Smooth muscle cell (in vitro differentiated cells): ENCODE measurements around the gene PGM1. TPM values are rescaled to one million over a fixed set of nuclear protein-coding genes. Genes with fewer than 3 reads are reported as not detected.

Experiments
- DNase-seq: peaks from one replicate; lab custom pipeline; 2025; ENCODE audit not compliant: unreplicated experiment; lab: John Stamatoyannopoulos, UW
- H2AFZ ChIP-seq: fragments of 200-600 bp; sonication (generic); 2 replicates; pipeline ENCODE4 v1.6.0; 2016; ENCODE audit warnings: antibody characterized with exemption, low read depth, mild to moderate bottlenecking
- H3F3A ChIP-seq: fragments of 200-600 bp; sonication (generic); 2 replicates; pipeline ENCODE4 v1.6.0; 2017; ENCODE audit warnings: antibody characterized with exemption, low read depth
- H3K27ac ChIP-seq: fragments of 200-600 bp; sonication (generic); 2 replicates; pipeline ENCODE4 v1.5.1; 2016; ENCODE audit warnings: low read depth, mild to moderate bottlenecking
- H3K27me3 ChIP-seq: fragments of 200-600 bp; sonication (generic); 2 replicates; pipeline ENCODE4 v1.6.1; 2016; ENCODE audit warnings: low read depth, mild to moderate bottlenecking
- H3K36me3 ChIP-seq: fragments of 200-600 bp; sonication (generic); 2 replicates; pipeline ENCODE4 v1.5.1; 2016; ENCODE audit warnings: low read depth
- H3K4me1 ChIP-seq: fragments of 200-600 bp; sonication (generic); 2 replicates; pipeline ENCODE4 v1.5.1; 2016; ENCODE audit warnings: low read depth
- H3K4me2 ChIP-seq: fragments of 200-600 bp; sonication (generic); 2 replicates; pipeline ENCODE4 v1.6.0; 2016; ENCODE audit warnings: mild to moderate bottlenecking
- H3K4me3 ChIP-seq: fragments of 200-600 bp; sonication (generic); 2 replicates; pipeline ENCODE4 v1.5.1; 2016; ENCODE audit warnings: mild to moderate bottlenecking
- H3K79me2 ChIP-seq: fragments of 200-600 bp; sonication (generic); 2 replicates; pipeline ENCODE4 v1.6.0; 2016; ENCODE audit warnings: low read depth, mild to moderate bottlenecking
- H3K9ac ChIP-seq: fragments of 200-600 bp; sonication (generic); 2 replicates; pipeline ENCODE4 v1.6.0; 2016; ENCODE audit warnings: low read depth
- H3K9me3 ChIP-seq: fragments of 200-600 bp; sonication (generic); replicated peaks from 2 replicates; pipeline ENCODE4 v1.5.1; 2016; ENCODE audit warnings: low read depth
- H4K20me1 ChIP-seq: fragments of 200-600 bp; sonication (generic); 2 replicates; pipeline ENCODE4 v1.6.0; 2016; ENCODE audit warnings: low read depth
- WGBS: methylation state at CpG from one replicate; pipeline ENCODE4 v1.1.7; 2016; ENCODE audit warnings: low lambda C conversion rate; 5-methylcytosine and 5-hydroxymethylcytosine counted together
- polyA plus RNA-seq: library from polyadenylated mRNA; unstranded; fragments of >200 nt; fragmentation: Nextera tagmentation; extraction: Ambion mirVana; gene quantifications from 2 replicates; pipeline ENCODE4 v1.2.1, GENCODE V29; 2016
- total RNA-seq: library from RNA; depleted of rRNA; stranded (reverse); fragments of >200 nt; gene quantifications from 2 replicates; pipeline ENCODE4 v1.2.3, GENCODE V29; 2014
- TF ChIP-seq, protein P1 (sequence below): fragments of 200-600 bp; sonication (generic); IDR thresholded peaks from 2 replicates; pipeline ENCODE4 v1.5.1; 2017; ENCODE audit warnings: borderline replicate concordance, mild to moderate bottlenecking, antibody characterized with exemption; ENCODE audit not compliant: insufficient read depth, poor library complexity, severe bottlenecking

Gene PGM1
- total and polyA plus RNA-seq, 2 experiments from 2014 or later = 72.7 to 87.6 TPM

DNA sequence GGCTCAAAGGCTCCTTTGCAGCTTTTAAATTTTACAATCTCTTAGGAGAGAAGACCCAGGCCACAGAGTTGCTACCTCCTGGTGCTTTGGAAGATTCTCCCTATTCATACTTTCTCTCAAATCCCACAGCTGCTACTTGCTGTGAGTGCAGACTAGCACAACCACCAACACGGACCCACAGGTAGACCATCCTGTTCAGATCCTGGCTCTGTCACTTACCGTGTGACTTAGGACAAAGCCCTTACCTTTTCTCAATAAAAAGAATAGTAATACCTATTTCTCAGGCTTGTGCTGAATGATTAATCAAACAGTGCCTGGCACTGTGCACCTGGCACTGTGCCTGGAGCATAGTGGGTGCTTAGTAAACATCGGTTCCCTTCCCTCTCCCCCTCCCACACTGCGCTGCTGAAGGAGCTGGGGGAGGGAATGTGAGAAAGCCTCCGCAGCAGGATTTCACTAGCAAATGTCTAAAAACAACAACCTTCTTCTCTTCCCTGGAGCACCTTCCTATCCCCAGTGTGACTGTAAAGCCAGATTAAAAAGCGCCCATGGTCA is 81.7 kb downstream of the PGM1 start:
- DNase-seq = no peak
- H3K4me2 ChIP-seq = no peak overlapping the region
- H3K27me3 ChIP-seq = no peaks in the 10 kb centered on the region
- H2AFZ ChIP-seq = no peak overlapping the region
- WGBS = 80% methylated on average over 6 of the region's 6 CpGs
- H3K4me1 ChIP-seq = no peaks in the 10 kb centered on the region
- TF ChIP-seq, protein P1, sequence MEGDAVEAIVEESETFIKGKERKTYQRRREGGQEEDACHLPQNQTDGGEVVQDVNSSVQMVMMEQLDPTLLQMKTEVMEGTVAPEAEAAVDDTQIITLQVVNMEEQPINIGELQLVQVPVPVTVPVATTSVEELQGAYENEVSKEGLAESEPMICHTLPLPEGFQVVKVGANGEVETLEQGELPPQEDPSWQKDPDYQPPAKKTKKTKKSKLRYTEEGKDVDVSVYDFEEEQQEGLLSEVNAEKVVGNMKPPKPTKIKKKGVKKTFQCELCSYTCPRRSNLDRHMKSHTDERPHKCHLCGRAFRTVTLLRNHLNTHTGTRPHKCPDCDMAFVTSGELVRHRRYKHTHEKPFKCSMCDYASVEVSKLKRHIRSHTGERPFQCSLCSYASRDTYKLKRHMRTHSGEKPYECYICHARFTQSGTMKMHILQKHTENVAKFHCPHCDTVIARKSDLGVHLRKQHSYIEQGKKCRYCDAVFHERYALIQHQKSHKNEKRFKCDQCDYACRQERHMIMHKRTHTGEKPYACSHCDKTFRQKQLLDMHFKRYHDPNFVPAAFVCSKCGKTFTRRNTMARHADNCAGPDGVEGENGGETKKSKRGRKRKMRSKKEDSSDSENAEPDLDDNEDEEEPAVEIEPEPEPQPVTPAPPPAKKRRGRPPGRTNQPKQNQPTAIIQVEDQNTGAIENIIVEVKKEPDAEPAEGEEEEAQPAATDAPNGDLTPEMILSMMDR = no peak
- H3K4me3 ChIP-seq = no peak overlapping the region
- no peak overlapping the region for H3K27ac ChIP-seq
- no peaks in the 10 kb centered on the region for H3K9me3 ChIP-seq
- no peaks in the 10 kb centered on the region for H3F3A ChIP-seq
- no peaks in the 10 kb centered on the region for H4K20me1 ChIP-seq
- no peaks in the 10 kb centered on the region for H3K79me2 ChIP-seq
- H3K36me3 ChIP-seq = no peaks in the 10 kb centered on the region
- H3K9ac ChIP-seq = no peak overlapping the region

DNA sequence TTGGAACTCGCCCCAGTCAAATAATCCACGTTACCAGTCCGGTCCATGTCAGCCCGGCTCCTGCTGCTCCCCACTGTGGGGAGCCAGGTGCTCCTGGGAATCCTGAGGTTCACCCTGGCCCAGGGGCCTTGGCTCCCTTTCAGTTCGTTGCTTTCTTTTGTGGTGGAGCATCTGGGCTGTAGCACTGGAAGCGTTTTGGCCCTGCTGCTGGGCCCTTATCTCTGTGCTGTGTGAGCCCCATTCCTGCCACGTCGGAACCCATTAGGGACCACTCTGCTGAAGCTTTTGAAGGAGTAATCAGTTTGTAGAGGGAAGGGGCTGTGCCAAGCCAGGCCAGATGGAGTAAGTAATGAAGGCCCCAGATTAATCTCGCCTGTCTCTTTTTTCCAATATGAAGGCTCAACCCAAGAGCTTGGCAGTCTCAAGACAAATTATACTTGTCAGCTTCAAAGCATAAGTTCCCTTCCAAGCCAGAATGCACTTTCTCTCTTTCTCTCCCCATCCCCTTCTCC is 82.3 kb downstream of the PGM1 start:
- TF ChIP-seq, protein P1 = no peak
- WGBS = 75% methylated on average over 9 of the region's 9 CpGs
- Histone ChIP-seq H3K27me3 (no peaks in the 10 kb centered on the region), H3K4me2 (no peak overlapping the region), H3K27ac (no peak overlapping the region), H3F3A (no peaks in the 10 kb centered on the region), H3K4me3 (no peak overlapping the region), H3K9ac (no peak overlapping the region), H3K36me3 (no peaks in the 10 kb centered on the region), H2AFZ (no peak overlapping the region), H3K4me1 (no peaks in the 10 kb centered on the region), H4K20me1 (no peaks in the 10 kb centered on the region), H3K9me3 (no peaks in the 10 kb centered on the region), H3K79me2 (no peaks in the 10 kb centered on the region)
- no peak for DNase-seq

DNA sequence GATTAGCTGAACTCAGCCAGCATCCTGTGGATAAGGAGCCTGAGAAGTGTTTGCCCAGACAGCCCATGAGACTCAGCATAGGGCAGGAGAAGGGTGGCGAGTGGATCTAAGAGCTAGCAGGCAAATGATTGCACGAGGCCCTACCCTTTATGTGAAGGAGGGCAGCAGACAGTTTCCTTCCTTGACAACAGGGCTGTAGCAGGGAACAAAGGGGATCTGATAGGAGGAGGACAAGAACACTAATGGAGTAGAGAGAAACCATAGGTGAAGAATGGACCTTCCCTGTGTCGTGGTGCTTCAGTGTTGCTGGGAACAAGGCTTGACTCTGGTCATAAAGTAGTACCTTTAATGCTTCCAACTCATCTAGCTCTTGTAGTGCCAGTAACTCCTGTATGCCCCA is 84.3 kb downstream of the PGM1 start:
- WGBS = 97% methylated on average over 3 of the region's 3 CpGs
- Histone ChIP-seq H3F3A (no peaks in the 10 kb centered on the region), H3K27ac (no peak overlapping the region), H4K20me1 (no peaks in the 10 kb centered on the region), H2AFZ (no peak overlapping the region), H3K4me1 (no peaks in the 10 kb centered on the region), H3K36me3 (no peaks in the 10 kb centered on the region), H3K79me2 (no peaks in the 10 kb centered on the region), H3K27me3 (no peaks in the 10 kb centered on the region), H3K9me3 (no peaks in the 10 kb centered on the region), H3K9ac (no peak overlapping the region), H3K4me2 (no peak overlapping the region), H3K4me3 (no peak overlapping the region)
- no peak for DNase-seq
- TF ChIP-seq, protein P1 = no peak

DNA sequence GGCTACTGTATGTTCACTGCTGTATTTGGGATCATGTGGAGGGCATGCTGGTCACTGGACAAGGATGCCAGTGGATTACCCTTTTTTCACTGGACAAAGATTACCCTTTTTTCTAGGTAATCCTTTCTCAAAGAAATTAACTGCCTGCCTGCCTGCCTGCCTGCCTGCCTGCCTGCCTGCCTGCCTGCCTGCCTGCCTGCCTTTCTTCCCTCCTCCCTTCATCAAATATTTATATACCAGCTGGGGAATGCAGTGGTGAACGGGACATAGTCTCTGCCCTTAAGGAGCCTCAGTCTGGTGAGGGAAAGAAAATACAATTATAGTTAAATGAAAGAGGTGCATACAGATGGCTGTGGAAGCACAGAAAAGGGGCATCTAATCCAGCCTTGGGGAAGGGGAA is 85.0 kb downstream of the PGM1 start:
- no peaks in the 10 kb centered on the region for H3F3A ChIP-seq
- H3K36me3 ChIP-seq = no peaks in the 10 kb centered on the region
- no peak overlapping the region for H3K27ac ChIP-seq
- no peak for DNase-seq
- no peaks in the 10 kb centered on the region for H3K4me1 ChIP-seq
- no peak overlapping the region for H3K4me3 ChIP-seq
- no peaks in the 10 kb centered on the region for H4K20me1 ChIP-seq
- TF ChIP-seq, protein P1 = no peak
- no peaks in the 10 kb centered on the region for H3K79me2 ChIP-seq
- H3K4me2 ChIP-seq = no peak overlapping the region
- no peak overlapping the region for H3K9ac ChIP-seq
- WGBS = 75% methylated on average over 1 of the region's 1 CpG
- no peak overlapping the region for H2AFZ ChIP-seq
- no peaks in the 10 kb centered on the region for H3K9me3 ChIP-seq
- H3K27me3 ChIP-seq = no peaks in the 10 kb centered on the region
